ENCODE data around the gene UROC1. TPM values are rescaled to one million over a fixed set of nuclear protein-coding genes. Genes with fewer than 3 reads are reported as not detected.

The UROC1 gene
- total RNA-seq, 2 donors from 2014 or later, result 0.17 TPM; not detected in 1

- Histone ChIP-seq H3K27me3 (replicated peaks; ENCODE audit: insufficient read depth) (peaks cover 16% of the 10 kb centered on the region), H3K36me3 (no peaks in the 10 kb centered on the region), H3K27ac (no peak overlapping the region), H3K4me1 (replicated peaks) (no peaks in the 10 kb centered on the region), H3K9me3 (no peaks in the 10 kb centered on the region), H3K4me3 (no peak overlapping the region)
- TF ChIP-seq POLR2AphosphoS5 (IDR thresholded peaks at IDR 0.05), result no peak
- no peak for TF ChIP-seq POLR2A (IDR thresholded peaks at IDR 0.05)
- TF ChIP-seq, protein P1, sequence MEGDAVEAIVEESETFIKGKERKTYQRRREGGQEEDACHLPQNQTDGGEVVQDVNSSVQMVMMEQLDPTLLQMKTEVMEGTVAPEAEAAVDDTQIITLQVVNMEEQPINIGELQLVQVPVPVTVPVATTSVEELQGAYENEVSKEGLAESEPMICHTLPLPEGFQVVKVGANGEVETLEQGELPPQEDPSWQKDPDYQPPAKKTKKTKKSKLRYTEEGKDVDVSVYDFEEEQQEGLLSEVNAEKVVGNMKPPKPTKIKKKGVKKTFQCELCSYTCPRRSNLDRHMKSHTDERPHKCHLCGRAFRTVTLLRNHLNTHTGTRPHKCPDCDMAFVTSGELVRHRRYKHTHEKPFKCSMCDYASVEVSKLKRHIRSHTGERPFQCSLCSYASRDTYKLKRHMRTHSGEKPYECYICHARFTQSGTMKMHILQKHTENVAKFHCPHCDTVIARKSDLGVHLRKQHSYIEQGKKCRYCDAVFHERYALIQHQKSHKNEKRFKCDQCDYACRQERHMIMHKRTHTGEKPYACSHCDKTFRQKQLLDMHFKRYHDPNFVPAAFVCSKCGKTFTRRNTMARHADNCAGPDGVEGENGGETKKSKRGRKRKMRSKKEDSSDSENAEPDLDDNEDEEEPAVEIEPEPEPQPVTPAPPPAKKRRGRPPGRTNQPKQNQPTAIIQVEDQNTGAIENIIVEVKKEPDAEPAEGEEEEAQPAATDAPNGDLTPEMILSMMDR (IDR thresholded peaks at IDR 0.05), result no peak
- no peak for DNase-seq (ENCODE audit: low spot score)
- 78% methylated on average over 37 of the region's 57 CpGs for WGBS
- intact Hi-C loops (cut with DNase I), result no loop called here
These were observed 25.0 kb upstream of the UROC1 start for GRCh38 chr3:126542340-126543241.

GRCh38 chr3:126541628-126542339 lies 24.2 kb upstream of the UROC1 start:
- TF ChIP-seq POLR2AphosphoS5 (IDR thresholded peaks at IDR 0.05), result no peak

GRCh38 chr3:126540951-126541627 lies 23.5 kb upstream of the UROC1 start:
- no peak for DNase-seq (ENCODE audit: low spot score)
- WGBS, result 76% methylated on average over 24 of the region's 24 CpGs
- no peaks in the 10 kb centered on the region for H3K9me3 ChIP-seq
- peaks cover 16% of the 10 kb centered on the region for H3K27me3 ChIP-seq (replicated peaks; ENCODE audit: insufficient read depth)
- H3K36me3 ChIP-seq, result no peaks in the 10 kb centered on the region
- H3K4me1 ChIP-seq (replicated peaks), result no peaks in the 10 kb centered on the region
- intact Hi-C loops (cut with DNase I), result no loop called here
- TF ChIP-seq, protein P1 (IDR thresholded peaks at IDR 0.05), result no peak
- TF ChIP-seq POLR2A (IDR thresholded peaks at IDR 0.05), result no peak
- TF ChIP-seq POLR2AphosphoS5 (IDR thresholded peaks at IDR 0.05), result no peak
- no peak overlapping the region for H3K27ac ChIP-seq
- no peak overlapping the region for H3K4me3 ChIP-seq

More at GRCh38 chr3:126541628-126542339, 24.2 kb upstream of the UROC1 start:
- 44% methylated on average over 78 of the region's 101 CpGs for WGBS
- Histone ChIP-seq H3K4me1 (replicated peaks) (no peaks in the 10 kb centered on the region), H3K4me3 (no peak overlapping the region), H3K27ac (no peak overlapping the region), H3K27me3 (replicated peaks; ENCODE audit: insufficient read depth) (peaks cover 16% of the 10 kb centered on the region), H3K9me3 (no peaks in the 10 kb centered on the region), H3K36me3 (no peaks in the 10 kb centered on the region)
- DNase-seq (ENCODE audit: low spot score), result no peak
- intact Hi-C loops (cut with DNase I), result no loop called here

DNA sequence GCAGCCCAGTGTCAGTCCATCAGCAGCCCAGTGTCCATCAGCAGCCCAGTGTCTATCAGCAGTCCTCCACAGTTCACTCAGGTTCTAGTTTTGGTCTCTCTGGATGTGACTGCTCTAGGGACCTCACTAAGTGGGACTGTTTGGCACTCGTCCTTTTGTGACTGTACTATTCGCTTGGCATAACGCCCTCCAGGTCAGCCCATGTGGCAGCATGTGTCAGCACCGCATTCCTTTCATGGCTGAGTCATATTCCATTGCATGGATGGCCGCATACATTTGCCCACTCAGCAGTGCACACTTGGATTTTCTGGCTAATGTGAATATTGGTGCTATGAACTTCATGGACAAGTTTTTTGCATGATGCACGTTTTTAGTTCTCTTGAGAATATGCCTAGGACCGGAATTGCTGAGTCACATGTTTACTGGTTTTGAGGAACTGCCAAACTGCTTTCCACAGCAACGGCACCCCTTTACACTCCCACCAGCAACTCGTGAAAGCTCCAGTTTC lies 22.8 kb upstream of the UROC1 start:
- WGBS, result 32% methylated on average over 9 of the region's 9 CpGs
- H3K4me1 ChIP-seq (replicated peaks), result no peaks in the 10 kb centered on the region
- peaks cover 16% of the 10 kb centered on the region for H3K27me3 ChIP-seq (replicated peaks; ENCODE audit: insufficient read depth)
- H3K27ac ChIP-seq, result no peak overlapping the region
- no peak for DNase-seq (ENCODE audit: low spot score)
- no peaks in the 10 kb centered on the region for H3K9me3 ChIP-seq
- H3K36me3 ChIP-seq, result no peaks in the 10 kb centered on the region
- TF ChIP-seq POLR2AphosphoS5 (IDR thresholded peaks at IDR 0.05) (no peak), POLR2A (IDR thresholded peaks at IDR 0.05) (no peak)
- TF ChIP-seq, protein P1 (IDR thresholded peaks at IDR 0.05), result no peak
- intact Hi-C loops (cut with DNase I), result no loop called here
- no peak overlapping the region for H3K4me3 ChIP-seq

All from prostate gland (tissue), 2 donors.